GM18873 (cell line): ENCODE measurements around the gene PTPRH.
A peak's percentile ranks its signal among the peaks of the same experiment; 100 is the strongest.

ENCODE experiments used
- ATAC-seq: cut with Tn5 transposase; IDR thresholded peaks from one replicate; pipeline ENCODE4 v1.9.1; 2021; ENCODE audit warnings: mild to moderate bottlenecking, moderate library complexity, moderate number of reproducible peaks; ENCODE audit not compliant: unreplicated experiment, low FRiP score

Gene PTPRH

GRCh38 chr19:55208880-55209692, at the start of gene PTPRH:
PTPRH (minus strand) TSS chr19:55209501; CDS start chr19:55209433, 68 bp downstream.
- no peak for ATAC-seq

GRCh38 chr19:55258476-55258827, 49.2 kb upstream of the PTPRH start:
- ATAC-seq, result peak; percentile 26

- ATAC-seq, result no peak
Measured at GRCh38 chr19:55257461-55258420, 48.4 kb upstream of the PTPRH start.

GRCh38 chr19:55256562-55257460, 47.5 kb upstream of the PTPRH start:
- no peak for ATAC-seq

- ATAC-seq, result no peak
Measured at GRCh38 chr19:55255618-55256423, 46.5 kb upstream of the PTPRH start.

- ATAC-seq, result no peak
Measured at GRCh38 chr19:55254625-55254977, 45.3 kb upstream of the PTPRH start.

GRCh38 chr19:55253842-55254624, 44.7 kb upstream of the PTPRH start:
- ATAC-seq, result no peak

GRCh38 chr19:55252760-55253663, 43.7 kb upstream of the PTPRH start:
- ATAC-seq, result no peak

- ATAC-seq, result no peak
Measured at GRCh38 chr19:55251341-55252081, 42.2 kb upstream of the PTPRH start.

- no peak for ATAC-seq
Measured at GRCh38 chr19:55250262-55251036, 41.1 kb upstream of the PTPRH start.

GRCh38 chr19:55249841-55250240, 40.5 kb upstream of the PTPRH start:
- no peak for ATAC-seq

GRCh38 chr19:55248704-55249103, 39.4 kb upstream of the PTPRH start:
- no peak for ATAC-seq

GRCh38 chr19:55248166-55248675, 38.9 kb upstream of the PTPRH start:
- ATAC-seq, result no peak

- ATAC-seq, result no peak
Measured at GRCh38 chr19:55247621-55248099, 38.4 kb upstream of the PTPRH start.

GRCh38 chr19:55246462-55247451, 37.5 kb upstream of the PTPRH start:
- ATAC-seq, result no peak
